CD1c-positive myeloid dendritic cell (primary cell): Measurements from ENCODE around the gene SERTAD2.

ENCODE experiments used
- DNase-seq: peaks from one replicate; pipeline ENCODE4 v3.0.0-alpha.2; 2016; ENCODE audit errors: extremely low spot score

SERTAD2 gene

GRCh38 chr2:64675860-64676259 lies 22.1 kb upstream of the SERTAD2 start:
- DNase-seq: peak; percentile 59

GRCh38 chr2:64672708-64673107 lies 19.0 kb upstream of the SERTAD2 start:
- no peak for DNase-seq

- DNase-seq: no peak
These were observed 16.3 kb upstream of the SERTAD2 start for GRCh38 chr2:64670047-64670446.

GRCh38 chr2:64669288-64669687 lies 15.6 kb upstream of the SERTAD2 start:
- DNase-seq: no peak

GRCh38 chr2:64668542-64668941 lies 14.8 kb upstream of the SERTAD2 start:
- no peak for DNase-seq

GRCh38 chr2:64667535-64667934 lies 13.8 kb upstream of the SERTAD2 start:
- no peak for DNase-seq

GRCh38 chr2:64666810-64667438 lies 13.2 kb upstream of the SERTAD2 start:
- no peak for DNase-seq

GRCh38 chr2:64665709-64666108 lies 12.0 kb upstream of the SERTAD2 start:
- no peak for DNase-seq

- no peak for DNase-seq
These were observed 9.7 kb upstream of the SERTAD2 start for GRCh38 chr2:64663402-64663801.

GRCh38 chr2:64661741-64662169 lies 8.0 kb upstream of the SERTAD2 start:
- peak; percentile 76 for DNase-seq

GRCh38 chr2:64659252-64659651 lies 5.5 kb upstream of the SERTAD2 start:
- DNase-seq: no peak

GRCh38 chr2:64658269-64658668 lies 4.6 kb upstream of the SERTAD2 start:
- DNase-seq: no peak

GRCh38 chr2:64657411-64657810 lies 3.7 kb upstream of the SERTAD2 start:
- peak; percentile 59 for DNase-seq

GRCh38 chr2:64656379-64656778 lies 2.7 kb upstream of the SERTAD2 start:
- no peak for DNase-seq

GRCh38 chr2:64655873-64656272 lies 2.2 kb upstream of the SERTAD2 start:
- peak; percentile 47 for DNase-seq

GRCh38 chr2:64655018-64655664 lies 1.4 kb upstream of the SERTAD2 start:
- peak; percentile 56 for DNase-seq

GRCh38 chr2:64654063-64654811 lies 524 bp upstream of the SERTAD2 start:
- peak; percentile 83 for DNase-seq

- DNase-seq: peak; percentile 58
These were observed 1.2 kb downstream of the SERTAD2 start for GRCh38 chr2:64652231-64653108.

- DNase-seq: no peak
These were observed 2.1 kb downstream of the SERTAD2 start for GRCh38 chr2:64651590-64651989.

- no peak for DNase-seq
These were observed 2.9 kb downstream of the SERTAD2 start for GRCh38 chr2:64650722-64651338.

- no peak for DNase-seq
These were observed 3.4 kb downstream of the SERTAD2 start for GRCh38 chr2:64650296-64650695.
